HUES48 (cell line): Measurements from ENCODE around the gene TBX6.

Experiments used
- H3K27ac ChIP-seq: one replicate; pipeline ENCODE4 v1.7.0; 2013; ENCODE audit warnings: low read depth, low read length, inconsistent platforms
- H3K27me3 ChIP-seq: 2 replicates; pipeline ENCODE4 v1.6.1; 2013; ENCODE audit warnings: mild to moderate bottlenecking, low read length; ENCODE audit not compliant: control insufficient read depth, insufficient read depth
- H3K36me3 ChIP-seq: 2 replicates; pipeline ENCODE4 v1.6.1; 2013; ENCODE audit warnings: low read length; ENCODE audit not compliant: control insufficient read depth, insufficient read depth
- H3K4me1 ChIP-seq: 2 replicates; pipeline ENCODE4 v1.6.1; 2013; ENCODE audit warnings: mild to moderate bottlenecking, low read length; ENCODE audit not compliant: control insufficient read depth, insufficient read depth
- H3K4me3 ChIP-seq: 2 replicates; pipeline ENCODE4 v1.5.1; 2013; ENCODE audit warnings: mild to moderate bottlenecking, low read depth, low read length
- H3K9ac ChIP-seq: 2 replicates; pipeline ENCODE4 v1.6.1; 2013; ENCODE audit warnings: mild to moderate bottlenecking, low read depth, low read length, moderate library complexity
- H3K9me3 ChIP-seq: 2 replicates; pipeline ENCODE4 v1.6.1; 2013; ENCODE audit warnings: low read length; ENCODE audit not compliant: control insufficient read depth, insufficient read depth

The TBX6 gene

DNA sequence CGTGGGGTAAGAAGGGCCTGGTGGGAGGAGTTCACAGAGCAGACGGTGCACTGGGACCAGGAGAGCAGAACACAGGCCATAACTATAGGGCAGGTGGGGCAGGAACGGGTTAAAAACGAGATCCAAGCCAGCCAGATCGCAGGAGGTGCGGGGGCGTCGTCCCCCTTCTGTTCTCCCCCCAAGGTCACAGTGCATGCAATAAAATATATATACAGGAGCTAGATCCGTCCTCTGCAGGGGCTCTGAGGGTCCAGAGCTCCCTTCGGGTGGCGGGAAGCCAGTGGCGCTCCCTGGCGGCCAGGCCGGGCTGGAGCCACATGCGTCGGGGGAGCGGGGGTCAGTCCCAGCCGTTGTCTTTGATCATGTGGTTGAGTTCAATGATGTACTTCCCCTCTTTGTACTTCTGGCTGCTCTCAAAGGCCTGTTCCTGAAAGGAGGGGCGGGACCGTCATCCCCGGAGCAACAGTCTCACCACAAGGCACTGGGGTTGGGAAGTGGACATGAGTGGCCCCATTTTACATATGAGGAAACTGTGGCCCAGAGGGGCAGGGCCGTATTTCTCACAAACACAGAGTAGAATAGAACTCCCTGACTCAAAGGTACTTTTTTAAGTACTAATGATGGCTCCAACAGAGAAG lies 768 bp upstream of the TBX6 start:
- Histone ChIP-seq H3K4me1 (peaks cover 7% of the 10 kb centered on the region), H3K27ac (peak overlapping the region; percentile 70), H3K4me3 (peak overlapping the region; percentile 70)

DNA sequence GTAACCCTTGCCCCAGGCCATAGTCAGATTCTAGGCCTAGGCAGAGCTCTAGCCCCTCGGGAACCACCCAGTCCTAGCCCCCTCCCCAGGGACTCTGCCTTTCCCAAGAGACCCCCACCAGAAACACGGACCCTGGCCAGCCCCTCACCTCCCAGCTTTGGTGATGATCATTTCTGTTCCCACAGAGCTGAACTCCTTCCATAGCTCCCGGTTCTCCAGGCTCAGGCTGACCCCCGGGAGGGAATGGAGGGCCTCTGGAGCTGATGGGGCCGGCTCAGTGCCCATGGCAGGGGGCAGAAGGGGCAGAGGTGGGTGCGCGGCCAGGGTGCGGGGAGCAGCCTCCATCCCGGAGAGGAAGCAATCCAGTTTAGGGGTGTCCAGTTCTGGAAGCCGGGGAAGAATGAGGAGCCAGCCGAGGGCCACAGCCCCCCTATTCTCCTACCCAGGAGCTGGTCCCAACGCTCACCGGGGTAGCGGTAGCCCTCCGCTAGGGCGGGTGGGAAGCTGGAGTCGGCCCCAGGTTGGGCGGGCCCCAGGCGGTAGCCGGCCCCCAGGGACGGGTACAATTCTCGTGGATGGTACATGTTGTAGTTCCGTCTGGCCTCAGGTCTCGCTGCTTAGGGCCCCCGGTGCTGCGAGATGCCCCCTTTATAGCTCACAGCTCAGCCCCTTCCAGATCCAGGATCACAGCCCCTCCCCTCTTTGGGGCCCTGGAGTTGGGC lies 953 bp downstream of the TBX6 start:
- peaks cover 5% of the 10 kb centered on the region for H3K4me1 ChIP-seq
- H3K27me3 ChIP-seq, result no peaks in the 10 kb centered on the region
- peaks cover 10% of the 10 kb centered on the region; the same call in 1 of the 2 replicates for H3K36me3 ChIP-seq
- no peaks in the 10 kb centered on the region for H3K9me3 ChIP-seq
- H3K4me3 ChIP-seq, result peak overlapping the region; percentile 70; the same call in 1 of the 2 replicates
- H3K27ac ChIP-seq, result no peak overlapping the region
- H3K9ac ChIP-seq, result no peak overlapping the region

More for the DNA sequence above, 768 bp upstream of the TBX6 start:
- Histone ChIP-seq H3K9me3 (peaks cover 10% of the 10 kb centered on the region), H3K27me3 (no peaks in the 10 kb centered on the region), H3K9ac (peak overlapping the region; percentile 13; the same call in 1 of the 2 replicates), H3K36me3 (peaks cover 10% of the 10 kb centered on the region; the same call in 1 of the 2 replicates)

DNA sequence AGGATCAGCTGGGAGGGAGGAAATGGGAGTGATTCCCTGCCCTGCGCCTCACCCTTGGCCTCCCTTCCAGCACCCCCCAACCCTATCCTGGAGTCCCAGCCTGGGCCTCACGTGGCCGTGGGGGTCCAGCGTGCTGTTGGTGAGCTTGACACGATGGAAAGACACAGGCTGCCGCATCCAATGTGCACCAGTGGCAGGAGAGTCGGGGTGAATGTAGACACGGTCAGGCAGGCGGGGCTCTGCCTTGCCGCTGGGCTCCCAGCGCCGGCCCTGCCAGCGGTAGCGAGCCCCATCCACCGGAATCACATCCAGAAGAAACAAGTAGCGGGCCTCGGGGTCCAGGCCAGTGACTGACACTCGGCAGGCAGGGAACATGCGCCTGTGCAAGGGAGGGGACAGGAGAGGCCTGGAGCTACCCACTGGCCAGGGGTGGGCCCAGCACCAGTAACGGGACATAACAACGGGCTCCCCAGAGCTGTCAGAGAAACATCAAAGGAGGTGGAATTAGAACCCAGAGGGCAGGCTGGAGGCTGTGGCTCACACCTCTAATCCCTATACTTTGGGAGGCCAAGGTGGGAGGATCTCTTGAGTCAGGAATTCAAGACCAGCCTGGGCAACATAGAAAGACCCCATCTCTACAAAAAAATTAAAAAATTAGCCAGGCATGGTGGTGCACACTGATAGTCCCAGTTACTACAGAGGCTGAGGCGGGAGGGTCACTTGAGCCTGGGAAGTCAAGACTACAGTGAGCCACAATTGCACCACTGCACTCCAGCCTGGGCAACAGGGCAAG lies 2.7 kb downstream of the TBX6 start:
- Histone ChIP-seq H3K9me3 (no peaks in the 10 kb centered on the region), H3K27me3 (no peaks in the 10 kb centered on the region), H3K36me3 (peaks cover 20% of the 10 kb centered on the region), H3K4me3 (no peak overlapping the region), H3K27ac (no peak overlapping the region), H3K9ac (no peak overlapping the region), H3K4me1 (no peaks in the 10 kb centered on the region)

DNA sequence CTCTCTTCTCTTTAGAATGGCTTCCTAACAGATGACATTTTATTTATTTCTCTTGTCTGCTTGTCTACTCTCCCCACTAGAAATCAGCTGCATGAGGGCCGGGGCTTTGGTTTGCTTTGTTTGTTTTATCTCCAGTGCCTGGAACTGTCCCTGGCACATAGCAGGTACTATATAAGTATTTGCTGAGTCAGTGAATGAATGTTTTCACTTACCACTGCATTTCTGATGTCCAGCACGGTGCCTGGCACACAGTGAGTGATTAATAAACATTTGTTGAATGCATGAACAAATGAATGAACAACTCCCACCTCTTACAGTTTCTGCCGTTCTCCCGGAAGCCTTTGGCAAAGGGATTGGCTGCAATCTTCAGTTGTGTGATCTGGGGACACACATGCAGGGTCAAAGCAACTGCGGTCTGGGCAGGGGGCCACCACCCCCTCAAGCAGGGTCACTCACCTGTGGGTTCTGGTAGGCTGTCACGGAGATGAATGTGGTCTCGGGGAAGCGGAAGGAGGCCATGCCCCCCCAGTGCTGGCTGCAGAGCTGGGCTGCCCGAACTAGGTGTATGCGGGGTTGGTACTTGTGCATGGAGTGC lies 3.4 kb downstream of the TBX6 start:
- no peak overlapping the region for H3K27ac ChIP-seq
- H3K36me3 ChIP-seq, result peaks cover 24% of the 10 kb centered on the region
- no peak overlapping the region for H3K4me3 ChIP-seq
- no peak overlapping the region for H3K9ac ChIP-seq
- H3K4me1 ChIP-seq, result no peaks in the 10 kb centered on the region
- no peaks in the 10 kb centered on the region for H3K9me3 ChIP-seq
- H3K27me3 ChIP-seq, result no peaks in the 10 kb centered on the region

DNA sequence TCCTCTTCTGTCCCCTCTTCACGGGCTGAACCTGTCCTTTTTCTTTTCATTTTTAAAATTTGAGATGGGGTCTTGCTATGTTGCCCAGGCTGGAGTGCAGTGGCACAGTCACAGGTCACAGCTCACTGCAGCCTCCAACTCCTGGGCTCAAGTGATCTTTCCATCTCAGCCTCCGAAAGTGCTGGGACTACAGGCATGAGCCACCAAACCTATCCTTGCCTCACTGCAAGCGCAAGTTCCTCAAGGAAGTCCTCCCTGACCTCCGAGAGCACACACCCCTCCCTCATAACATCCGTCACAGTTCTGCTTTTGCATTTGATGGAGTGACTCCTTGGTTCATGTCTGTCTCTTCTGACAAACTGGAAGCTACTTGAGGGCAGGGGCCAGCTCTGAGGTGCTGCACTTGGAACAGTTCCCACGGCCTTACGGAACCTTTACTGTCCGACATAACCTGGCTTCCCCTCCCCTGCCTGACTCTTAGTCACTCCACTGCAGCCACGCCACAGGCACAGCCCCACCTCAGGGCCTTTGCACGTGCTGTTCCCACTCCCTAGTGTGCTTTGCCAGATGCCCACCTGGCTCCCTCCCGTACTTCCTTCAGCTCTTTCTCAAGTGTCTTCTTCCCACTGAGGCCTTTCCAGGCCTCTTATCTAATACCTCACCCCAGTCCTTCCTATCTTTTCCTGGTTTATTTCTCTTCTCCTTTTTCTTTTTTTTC lies 4.4 kb downstream of the TBX6 start:
- Histone ChIP-seq H3K4me3 (no peak overlapping the region), H3K27ac (no peak overlapping the region), H3K27me3 (no peaks in the 10 kb centered on the region), H3K36me3 (peaks cover 34% of the 10 kb centered on the region), H3K4me1 (no peaks in the 10 kb centered on the region), H3K9ac (no peak overlapping the region), H3K9me3 (no peaks in the 10 kb centered on the region)

DNA sequence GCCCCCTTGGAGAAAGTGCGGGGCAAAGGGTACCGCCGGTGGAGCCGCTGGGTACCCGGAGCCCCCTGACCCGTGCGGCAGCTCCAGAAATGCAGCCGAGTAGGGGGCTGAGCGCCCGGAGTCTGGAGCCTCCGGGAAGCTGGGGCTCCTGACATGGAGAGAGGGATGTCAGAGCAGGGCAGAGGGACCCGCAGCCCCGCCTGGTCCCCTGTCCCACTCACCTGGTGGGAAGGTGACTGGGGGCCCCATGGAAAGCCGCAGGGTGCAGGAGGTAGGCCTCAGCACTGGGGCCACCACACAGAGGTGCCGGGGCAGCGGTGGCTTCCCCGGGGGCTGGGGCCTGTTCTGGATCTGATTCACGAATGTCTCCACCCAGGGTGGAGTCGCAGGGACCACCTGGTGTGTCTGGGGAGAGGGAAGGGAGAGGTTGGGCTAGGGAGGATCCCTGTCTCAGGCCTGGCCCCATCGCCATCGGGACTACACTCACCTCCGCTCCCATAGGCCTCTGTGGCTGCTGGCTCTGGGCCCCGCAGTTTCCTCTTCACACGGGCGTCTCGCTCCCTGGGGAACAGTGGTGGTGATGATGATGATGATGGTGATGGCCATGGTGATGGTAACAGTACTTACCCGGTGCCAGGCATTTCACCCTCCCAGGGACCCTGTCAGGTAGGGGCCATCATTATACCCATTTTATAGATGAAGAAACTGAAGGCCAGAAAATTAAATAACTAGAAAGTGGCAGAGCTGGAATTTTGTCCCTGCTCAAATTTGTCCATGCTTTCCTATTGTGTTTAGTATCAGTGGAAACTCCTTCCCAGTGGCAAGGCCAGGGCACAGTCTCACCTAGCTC lies 5.2 kb downstream of the TBX6 start:
- no peak overlapping the region for H3K4me3 ChIP-seq
- H3K9ac ChIP-seq, result no peak overlapping the region
- H3K36me3 ChIP-seq, result peaks cover 39% of the 10 kb centered on the region
- no peaks in the 10 kb centered on the region for H3K4me1 ChIP-seq
- H3K27ac ChIP-seq, result no peak overlapping the region
- H3K27me3 ChIP-seq, result no peaks in the 10 kb centered on the region
- no peaks in the 10 kb centered on the region for H3K9me3 ChIP-seq

DNA sequence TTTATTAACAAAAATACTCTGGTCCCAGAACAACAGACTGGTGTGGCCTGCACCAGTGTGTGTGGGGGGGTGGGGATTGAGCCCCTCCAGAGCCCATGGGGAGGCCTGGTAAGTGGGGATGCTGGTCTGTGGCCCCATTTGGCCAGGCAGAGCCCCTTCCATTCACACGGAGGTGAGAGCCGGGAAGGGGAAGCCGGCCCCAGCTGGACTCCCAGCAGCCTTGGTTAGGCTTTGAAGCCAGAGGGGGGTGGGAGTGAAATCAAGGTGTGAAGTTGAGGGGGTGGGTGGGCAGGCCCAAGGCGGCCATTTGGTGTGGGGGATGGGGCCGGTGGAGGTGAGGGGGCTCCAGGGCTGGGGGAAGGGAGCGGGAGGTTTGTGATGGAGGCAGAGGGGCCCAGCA lies 5.9 kb downstream of the TBX6 start:
- Histone ChIP-seq H3K9me3 (no peaks in the 10 kb centered on the region), H3K4me3 (no peak overlapping the region), H3K27me3 (no peaks in the 10 kb centered on the region), H3K9ac (no peak overlapping the region), H3K27ac (peak overlapping the region; percentile 65), H3K4me1 (no peaks in the 10 kb centered on the region), H3K36me3 (peaks cover 45% of the 10 kb centered on the region)

DNA sequence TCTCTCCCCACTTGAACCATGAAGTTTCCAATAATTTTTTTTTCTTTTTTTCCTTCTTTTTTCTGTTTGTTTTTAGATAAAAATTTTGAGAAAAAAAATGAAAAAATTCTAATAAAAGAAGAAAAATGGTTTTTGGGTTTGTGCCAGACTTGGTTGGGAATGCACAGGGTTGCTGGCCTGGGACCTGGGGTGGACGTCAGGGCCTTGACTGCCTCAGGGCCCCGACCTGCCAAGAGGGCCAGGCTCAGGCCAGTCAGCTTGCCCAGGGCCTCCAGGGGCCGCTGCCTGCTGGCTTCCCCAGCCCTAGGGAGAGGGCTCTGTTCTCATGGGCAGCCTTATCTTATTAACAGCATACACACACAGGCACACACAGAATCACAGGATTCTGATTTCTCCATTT lies 6.5 kb downstream of the TBX6 start:
- H3K27ac ChIP-seq, result peak overlapping the region; percentile 65
- H3K4me3 ChIP-seq, result no peak overlapping the region
- H3K27me3 ChIP-seq, result no peaks in the 10 kb centered on the region
- no peaks in the 10 kb centered on the region for H3K9me3 ChIP-seq
- no peak overlapping the region for H3K9ac ChIP-seq
- H3K4me1 ChIP-seq, result no peaks in the 10 kb centered on the region
- peaks cover 49% of the 10 kb centered on the region for H3K36me3 ChIP-seq

DNA sequence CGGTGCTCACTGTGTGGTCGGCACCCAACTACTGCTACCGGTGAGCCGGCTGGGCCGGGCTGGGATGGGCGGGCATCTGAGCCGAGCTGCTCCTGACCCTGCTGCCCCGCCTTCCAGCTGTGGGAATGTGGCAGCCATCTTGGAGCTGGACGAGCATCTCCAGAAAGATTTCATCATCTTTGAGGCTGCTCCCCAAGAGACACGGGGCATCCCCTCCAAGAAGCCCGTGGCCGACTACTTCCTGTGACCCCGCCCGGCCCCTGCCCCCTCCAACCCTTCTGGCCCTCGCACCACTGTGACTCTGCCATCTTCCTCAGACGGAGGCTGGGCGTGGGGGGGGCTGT lies 6.9 kb downstream of the TBX6 start:
- no peak overlapping the region for H3K9ac ChIP-seq
- no peaks in the 10 kb centered on the region for H3K9me3 ChIP-seq
- no peak overlapping the region for H3K4me3 ChIP-seq
- no peaks in the 10 kb centered on the region for H3K27me3 ChIP-seq
- no peak overlapping the region for H3K27ac ChIP-seq
- no peaks in the 10 kb centered on the region for H3K4me1 ChIP-seq
- peaks cover 54% of the 10 kb centered on the region for H3K36me3 ChIP-seq
